ENCODE measurements around the gene R3HDM4. TPM values are rescaled to one million over a fixed set of nuclear protein-coding genes. Genes with fewer than 3 reads are reported as not detected.

The R3HDM4 gene
- total RNA-seq, 1 donor from 2014 or later, result 53.6 TPM

DNA sequence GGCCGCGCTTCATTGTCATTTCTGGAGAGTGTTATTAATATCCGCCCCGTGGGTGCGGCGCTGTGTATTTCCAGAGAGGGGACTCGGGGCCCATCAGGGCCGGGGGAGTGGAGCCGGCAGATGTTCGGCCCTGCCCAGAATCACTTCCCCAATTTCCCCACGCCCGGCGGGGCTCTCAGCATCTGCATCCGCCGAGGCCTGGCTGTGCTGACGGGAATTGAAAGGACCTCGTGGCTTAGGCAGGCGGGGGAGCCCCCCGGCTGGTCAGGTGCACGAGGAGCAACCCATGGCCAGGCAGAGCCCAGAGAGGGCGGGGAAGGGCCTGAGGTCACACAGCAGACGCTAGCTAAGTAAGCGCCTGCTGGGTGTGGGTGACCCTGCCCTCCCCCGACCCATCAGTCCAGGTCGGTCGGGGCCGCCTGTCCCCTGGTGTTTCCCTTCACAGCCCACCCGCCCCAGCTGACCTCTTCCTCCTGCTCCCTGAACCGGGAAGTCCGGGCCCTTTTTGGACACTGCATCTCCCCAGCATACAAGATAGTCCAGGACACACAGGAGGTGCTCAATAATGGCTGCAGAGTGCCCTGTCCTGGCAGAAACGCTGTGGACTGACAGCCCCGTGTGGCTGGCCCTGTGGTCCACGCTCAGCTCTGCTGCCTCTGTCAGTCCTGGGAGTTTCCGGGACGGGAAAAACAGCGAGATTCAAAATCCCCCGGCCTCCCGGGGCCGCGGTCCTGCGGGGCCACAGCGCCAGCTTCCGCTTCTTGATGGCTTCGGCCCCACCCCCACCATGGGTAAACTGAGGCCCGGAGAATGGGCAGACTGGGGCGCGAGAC is 34.9 kb upstream of the R3HDM4 start:
- DNase-seq (ENCODE audit: low read depth), result no peak

DNA sequence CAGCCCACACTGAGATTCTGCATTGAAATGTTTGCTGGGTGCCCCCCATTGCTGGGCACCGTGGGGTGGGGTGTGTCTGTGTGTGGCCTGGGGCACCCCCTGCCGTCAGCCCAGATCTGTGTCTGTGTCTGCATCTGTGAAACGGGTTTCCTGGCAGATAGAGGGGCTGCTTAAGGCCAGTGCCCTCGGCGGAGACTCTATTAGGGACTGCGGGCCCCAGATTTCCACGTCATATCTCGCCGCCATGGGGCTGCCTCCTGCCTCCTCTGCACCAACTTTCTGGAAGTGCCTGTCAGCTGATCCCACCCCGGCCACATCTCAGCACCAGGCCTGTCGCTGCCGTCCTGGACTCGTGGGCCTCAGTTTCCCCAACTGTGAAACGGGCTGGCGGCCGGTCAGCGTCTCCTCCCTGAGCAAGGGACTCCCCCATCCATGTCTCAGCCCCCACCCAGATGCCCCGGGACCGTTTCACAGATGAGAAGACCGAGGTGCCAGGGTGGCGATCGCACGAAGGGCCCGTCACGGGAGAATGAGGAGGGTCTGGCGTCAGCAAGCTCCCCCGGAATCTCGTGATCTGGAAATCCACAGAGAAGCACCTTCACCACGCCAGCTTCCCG is 34.2 kb upstream of the R3HDM4 start:
- DNase-seq (ENCODE audit: low read depth), result no peak

DNA sequence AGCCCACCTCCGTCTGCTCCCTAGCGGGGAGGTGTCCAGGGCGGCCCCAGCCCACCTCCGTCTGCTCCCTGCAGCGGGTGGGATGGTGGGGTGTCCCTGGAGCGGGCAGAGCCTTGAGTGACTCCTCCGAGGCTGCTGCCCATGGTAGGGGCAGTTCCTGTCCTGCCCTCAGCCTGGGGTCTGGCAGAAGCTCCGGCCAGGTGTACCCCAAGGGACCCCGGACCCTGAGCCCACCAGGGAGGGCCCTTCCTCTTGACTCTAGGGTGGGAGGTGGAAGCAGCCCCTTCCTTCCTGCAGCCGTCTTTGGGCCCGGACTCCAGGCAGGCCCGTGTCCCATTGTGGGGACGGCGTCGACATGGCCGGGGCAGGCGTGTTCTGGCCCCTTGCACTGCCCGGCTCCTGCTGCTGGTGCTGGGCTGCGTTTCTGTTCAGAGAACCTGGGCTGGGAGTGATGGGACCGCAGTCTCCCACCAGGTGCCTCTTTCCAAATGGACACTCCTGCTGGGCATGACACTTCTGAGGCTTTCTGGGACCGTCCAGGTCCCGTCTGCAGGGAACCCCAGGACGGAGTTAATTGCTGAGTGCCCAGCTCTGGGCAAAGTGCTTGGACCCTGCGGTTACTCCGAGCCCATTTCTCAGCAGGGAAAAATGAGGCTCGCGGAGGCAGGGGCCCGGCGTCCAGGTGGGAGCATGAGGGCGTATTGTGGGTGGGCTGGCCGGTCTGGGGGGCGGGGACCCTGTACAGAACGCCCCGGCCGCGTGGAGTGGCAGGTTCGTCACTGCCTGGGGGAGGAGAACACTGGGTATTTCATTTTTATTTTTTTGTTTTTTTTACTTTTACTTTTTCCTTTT is 32.6 kb upstream of the R3HDM4 start:
- DNase-seq (ENCODE audit: low read depth), result no peak

DNA sequence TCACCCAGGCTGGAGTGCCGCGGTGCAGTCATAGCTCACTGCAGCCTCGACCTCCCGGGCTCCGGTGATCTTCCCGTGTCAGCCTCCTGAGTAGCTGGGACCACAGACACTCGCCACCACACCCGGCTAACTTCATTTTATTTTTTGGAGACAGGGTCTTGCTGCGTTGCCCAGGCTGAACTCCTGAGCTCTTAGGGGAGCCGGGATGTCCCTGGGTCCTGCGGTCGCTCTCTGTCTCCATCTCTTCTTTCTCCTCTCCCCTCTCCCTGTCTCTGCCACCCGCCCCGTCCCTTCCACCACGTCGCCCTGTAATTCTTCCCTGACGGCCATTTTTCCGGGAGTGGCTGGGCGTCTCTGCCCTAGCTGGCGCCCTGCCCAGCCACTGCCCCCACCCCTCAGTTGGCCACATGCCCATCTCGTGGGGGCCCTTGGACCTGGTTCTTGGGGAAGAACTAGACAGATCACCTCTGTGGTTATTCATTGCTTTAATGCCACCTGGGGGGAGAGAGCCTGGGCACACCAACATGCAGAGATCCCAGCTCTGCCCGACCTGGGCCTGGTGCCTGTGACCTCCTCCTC is 31.7 kb upstream of the R3HDM4 start:
- no peak for DNase-seq (ENCODE audit: low read depth)

DNA sequence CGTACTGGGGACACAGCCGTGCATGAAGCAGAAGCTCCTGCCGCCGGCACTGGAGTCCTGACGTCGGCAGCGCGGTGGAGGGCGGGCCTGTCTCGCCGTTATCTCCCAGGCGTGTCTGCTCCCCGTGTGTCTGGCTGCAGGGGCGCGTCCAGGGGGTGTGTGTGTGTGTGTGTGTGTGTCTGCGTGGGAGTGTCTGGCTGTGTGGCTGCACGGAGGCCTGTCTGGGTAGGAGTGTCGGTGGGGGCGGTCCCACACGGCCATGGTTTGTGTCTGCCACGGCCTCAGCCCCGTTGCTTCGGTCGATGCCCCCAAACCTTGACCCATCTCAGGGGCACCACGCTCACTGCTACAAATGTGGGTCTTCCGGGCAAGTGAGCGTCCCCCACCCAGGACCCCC is 31.1 kb upstream of the R3HDM4 start:
- no peak for DNase-seq (ENCODE audit: low read depth)

DNA sequence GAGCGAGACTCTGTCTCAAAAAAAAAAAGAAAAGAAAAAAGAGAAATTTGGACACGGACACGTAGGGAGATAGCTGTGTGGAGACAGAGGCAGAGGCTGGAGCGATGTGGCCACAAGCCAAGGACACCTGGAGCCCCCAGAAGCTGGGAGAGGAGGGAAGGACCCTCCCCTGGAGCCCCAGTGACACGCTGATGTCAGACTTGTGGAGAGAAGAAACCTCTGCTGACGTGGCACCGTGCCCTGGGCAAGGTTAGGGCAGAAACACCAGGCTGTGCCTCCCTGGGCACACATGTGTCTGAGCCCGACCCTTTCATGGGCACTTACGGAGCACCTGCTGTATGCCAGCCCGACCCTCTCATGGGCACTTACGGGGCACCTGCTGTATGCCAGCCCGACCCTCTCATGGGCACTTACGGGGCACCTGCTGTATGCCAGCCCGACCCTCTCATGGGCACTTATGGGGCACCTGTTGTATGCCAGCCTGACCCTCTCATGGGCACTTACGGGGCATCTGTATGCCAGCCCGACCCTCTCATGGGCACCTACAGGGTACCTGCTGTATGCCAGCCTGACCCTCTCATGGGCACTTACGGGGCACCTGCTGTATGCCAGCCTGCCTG is 30.6 kb upstream of the R3HDM4 start:
- DNase-seq (ENCODE audit: low read depth), result no peak

DNA sequence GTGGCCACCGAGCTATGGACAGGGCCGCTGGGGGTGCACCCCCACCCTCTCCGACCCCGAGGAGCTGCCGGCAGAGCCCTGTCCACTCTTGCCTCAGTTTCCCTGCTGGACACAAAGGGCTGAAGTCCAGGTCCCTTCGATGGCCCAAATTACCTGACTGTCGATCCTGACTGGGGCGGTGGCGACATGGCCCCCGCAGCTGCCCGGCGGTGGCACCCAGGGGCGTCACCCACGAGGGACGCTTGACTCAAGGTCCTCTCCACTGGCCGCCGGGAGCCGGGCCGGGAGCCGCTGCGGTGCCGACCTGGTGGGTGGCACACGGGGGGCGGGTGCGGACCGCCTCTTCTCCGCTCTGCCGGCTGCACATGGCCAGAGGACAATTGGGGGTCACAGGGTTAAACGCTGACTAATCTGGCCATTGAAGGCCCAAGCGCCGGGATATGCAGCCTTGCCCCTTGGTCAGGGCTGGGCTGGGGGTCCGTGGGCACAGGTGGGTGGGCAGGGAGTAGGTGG is 29.2 kb upstream of the R3HDM4 start:
- no peak for DNase-seq (ENCODE audit: low read depth)

DNA sequence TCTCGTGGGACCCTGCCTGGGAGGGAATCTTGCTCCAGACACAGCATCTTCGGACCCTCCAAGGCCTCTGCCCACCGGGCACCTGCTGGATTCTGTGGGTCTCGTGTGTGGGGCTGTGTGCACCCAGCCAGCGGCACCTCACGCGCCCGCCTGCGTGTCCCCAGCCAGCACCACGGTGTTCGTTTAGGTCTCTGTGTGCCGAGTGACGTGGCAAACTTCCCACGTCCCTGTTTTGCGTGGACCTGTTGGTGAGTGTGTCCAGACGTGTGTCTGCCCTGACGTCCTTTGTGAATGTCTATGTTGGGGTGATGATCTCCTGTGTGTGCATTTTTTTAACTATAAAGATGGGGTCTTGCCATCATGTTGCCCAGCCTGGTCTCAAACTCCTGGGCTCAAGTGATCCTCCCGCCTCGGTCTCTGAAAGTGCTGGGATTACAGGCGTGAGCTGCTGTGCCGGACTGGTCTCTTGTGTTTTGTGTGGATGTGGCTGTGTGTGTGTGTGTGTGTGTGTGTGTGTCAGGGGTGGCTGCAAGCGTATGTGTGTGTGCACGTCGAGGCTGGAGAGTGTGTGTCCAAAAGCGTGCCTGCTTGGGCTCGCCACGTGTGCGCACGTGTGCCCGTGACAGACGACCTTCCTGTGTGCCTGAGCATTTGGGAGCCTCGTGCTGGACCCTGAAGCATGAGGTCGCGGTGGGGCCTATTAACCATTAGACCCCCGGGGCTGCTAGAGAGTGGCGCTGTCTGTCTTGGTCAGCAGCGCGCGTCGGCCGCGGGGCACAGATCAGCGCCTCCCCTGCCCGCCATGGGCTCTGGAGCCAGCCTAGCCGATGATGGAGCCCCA is 28.5 kb upstream of the R3HDM4 start:
- DNase-seq (ENCODE audit: low read depth), result no peak

DNA sequence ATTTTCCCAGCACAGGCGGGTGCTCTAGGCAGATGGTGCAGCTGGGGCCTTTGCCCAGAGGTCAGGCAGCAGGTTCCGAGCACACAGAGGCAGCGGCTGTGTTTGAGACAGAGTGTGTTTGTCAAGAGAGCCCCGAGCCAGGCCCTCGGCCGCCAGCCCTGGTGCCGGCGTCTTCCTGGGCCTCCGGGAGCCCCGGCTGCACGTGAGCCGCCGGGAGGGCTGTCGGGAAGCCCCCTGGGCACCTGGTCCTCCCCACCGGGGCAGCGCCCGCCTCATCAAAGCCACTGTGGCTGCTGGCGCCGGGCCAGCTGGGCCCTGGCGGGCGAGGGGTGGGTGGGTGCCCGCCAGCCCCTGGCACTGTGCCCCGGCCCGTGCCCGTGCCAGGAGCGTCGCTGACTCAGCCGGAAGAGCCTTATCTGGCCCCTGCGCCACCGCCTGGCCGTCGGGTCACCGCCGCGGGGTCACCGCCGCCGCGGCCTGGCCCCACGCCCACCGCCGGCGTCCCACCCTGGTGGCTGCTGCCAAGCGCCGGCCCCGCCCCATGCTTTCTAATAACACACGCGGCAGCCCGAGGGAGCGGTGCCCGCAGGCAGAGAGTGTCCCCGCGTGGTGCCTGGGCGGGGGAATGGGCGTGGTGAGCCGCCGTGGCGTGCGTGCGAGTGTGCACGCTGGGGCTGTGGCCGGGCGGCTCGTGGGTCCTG is 27.7 kb upstream of the R3HDM4 start:
- peak; percentile 91 for DNase-seq (ENCODE audit: low read depth)

DNA sequence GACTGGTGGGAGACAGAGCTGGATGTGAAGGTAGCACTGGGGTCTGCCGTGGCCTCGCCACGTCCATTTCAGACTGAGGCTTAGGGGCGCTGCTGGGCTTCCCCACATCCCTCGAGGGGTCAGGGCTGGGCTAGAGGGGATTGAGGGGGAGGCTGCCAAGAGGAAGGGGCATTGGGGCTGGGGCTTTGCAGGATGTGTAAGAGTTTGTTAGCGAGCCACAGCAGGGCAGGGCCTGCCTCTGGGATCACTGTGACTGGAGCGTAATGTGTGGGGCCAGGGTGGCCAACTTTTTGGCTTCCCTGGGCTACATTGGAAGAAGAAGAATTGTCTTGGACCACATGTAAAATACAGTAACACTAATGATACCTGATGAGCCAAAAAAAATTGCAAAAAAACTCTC is 26.9 kb upstream of the R3HDM4 start:
- DNase-seq (ENCODE audit: low read depth), result no peak

DNA sequence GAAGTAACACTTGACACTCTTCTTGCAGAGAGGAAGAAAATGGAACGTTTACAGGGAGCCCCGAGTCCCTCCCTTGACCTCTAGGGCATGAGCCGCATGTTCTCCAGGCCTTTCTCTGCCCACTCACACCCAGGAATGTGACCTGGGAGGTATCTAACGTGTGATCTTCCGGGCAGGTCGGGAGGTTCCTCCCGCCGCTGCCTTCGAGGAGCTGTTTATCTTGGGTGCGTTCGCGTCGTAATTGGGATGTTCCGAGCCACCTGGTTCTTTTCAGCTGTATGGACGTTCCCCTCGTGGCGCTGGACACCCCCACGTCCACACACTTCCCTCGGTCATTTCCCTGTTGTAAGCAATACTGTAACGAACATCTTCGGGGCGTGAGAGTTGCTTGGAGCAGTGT is 26.4 kb upstream of the R3HDM4 start:
- DNase-seq (ENCODE audit: low read depth), result no peak

DNA sequence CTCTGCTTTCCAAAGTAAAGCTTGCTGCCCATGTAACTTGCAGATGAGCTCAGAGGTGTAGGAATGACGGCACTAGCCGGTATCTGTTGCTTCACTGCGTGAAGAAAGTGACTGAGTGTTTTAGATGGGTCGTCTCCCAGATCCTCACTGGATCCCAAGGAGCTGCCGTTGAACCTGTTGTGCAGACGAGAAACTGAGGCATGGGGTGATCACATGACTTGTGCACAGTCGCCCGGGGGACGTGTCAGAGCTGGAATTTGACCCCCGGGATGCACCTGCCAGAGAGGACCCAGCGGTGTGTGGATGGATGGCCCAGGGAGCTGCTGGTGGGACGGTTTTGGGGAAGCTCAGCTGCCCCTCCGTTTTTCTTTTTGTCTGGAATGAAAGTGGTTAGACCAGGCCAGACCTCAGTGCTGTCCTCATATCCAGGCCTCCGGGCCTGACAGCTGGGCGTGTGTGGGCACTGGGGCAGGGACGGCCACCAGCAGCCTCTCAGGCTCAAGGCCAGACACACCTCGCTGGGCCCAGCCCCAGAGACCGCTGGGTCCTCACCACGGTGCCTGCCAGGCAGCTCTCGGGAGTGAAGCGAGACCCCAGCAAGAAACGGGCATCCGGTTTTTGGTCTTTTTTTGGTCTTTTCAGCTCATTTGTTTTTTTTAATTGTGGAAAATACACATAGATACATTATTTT is 25.4 kb upstream of the R3HDM4 start:
- DNase-seq (ENCODE audit: low read depth), result peak; percentile 54

DNA sequence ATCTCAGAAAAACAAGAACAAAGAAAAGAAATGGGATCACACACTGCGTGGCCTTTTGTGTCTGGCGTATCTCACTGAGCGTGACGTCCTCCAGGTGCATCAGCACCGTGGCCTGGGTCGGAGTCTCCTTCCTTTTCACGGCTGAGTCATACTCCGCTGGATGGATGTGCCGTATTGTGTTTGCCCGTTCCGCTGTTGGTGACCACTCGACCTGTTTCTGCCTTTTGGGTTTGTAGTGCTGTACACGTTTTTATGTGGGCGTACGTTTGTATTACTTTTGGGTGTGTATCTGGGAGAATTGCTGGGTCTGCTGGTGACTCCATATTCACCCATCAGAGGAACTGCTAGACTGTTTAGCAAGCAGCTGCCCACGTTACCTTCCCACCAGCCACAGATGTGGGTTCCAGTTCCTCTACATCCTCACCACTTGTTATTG is 24.3 kb upstream of the R3HDM4 start:
- no peak for DNase-seq (ENCODE audit: low read depth)

DNA sequence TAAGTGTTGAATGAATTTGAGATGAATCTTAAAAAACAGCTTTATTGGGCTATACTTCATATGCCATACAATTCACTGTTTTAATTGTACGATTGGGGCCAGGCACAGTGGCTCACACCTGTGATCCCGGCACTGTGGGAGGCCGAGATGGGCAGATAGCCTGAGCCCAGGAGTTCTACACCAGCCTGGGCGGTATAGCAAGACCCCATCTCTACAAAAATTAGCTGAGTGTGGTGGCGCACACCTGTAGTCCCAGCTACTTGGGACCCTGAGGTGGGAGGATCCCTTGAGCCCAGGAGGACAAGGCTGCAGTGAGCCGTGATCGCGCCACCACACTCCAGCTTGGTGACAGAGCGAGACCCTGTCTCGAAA is 23.1 kb upstream of the R3HDM4 start:
- no peak for DNase-seq (ENCODE audit: low read depth)

DNA sequence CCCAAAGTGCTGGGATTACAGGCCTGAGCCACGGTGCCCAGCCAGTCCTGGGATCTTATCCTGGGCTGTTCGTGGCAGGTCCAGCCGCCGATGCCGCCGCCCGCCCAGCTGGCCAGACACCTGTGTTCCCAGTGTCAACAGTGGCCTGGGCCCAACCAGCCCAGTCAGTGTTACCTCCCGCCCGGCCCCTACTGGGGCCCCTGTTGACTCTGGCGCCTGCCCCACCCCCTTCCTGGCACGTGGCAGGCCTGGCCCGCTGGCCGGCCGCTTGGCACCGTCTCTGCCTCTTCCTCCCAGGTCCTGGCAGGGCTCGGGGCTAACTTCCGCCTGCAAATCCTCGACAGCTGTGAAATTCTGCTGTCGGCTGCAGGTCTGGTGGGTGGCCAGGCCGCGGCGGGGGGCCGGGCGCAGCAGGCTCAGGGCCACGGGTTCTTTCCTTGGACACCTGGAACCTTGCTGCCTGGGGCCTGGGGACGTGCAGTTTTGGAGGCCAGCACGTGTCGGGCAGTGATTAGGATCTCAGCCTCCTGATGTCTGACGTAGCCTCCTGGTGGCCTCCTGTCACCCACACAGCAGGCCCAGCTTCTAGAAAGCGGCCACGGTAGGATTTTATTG is 22.0 kb upstream of the R3HDM4 start:
- DNase-seq (ENCODE audit: low read depth), result peak; percentile 73

DNA sequence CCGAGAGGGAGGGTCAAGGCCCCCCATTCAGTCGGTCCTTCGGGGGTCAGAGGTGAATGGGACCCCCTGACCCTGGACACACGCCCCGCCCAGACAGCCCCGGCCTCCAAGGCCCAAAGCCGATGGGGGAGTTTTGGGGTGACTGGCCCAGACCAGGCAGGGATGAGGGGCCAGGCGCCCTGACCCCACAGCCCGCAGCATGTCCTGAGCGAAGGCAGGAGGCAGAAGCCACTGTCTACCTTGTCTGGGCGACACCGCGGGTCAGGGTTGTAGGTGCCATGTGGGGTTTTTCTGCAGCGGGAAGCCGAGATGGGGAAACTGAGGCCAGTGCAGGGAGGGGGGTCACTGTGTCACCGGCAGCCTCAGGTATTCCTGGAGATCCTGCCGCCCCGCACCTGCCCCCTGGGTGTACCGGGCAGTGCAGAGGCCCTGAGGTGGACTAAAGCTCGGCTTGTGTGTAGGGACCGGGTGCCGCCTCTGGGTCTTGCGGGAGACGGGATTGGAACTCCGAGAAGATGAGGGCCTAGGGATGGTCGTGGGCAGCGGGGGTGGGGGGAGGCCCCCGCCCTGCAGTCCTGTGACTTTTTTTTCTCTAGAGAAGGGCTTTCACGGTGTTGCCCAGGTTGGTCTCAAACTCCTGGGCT is 21.3 kb upstream of the R3HDM4 start:
- no peak for DNase-seq (ENCODE audit: low read depth)

DNA sequence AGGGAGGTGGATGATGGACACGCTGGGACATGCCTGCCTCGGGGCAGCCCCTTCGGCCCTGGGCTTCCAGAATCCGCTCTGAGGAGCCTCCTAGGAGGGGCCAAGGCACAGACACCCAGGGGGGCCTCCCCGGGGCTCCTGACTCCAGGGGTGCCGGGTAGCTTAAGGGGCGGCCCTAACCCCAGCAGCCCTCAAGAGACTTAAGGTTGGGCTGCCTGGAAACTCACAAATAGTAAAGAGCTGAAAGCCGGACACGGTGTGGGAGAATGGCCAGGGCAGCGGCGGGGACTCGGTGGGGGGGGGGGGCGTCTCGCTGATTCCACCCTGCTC is 20.5 kb upstream of the R3HDM4 start:
- DNase-seq (ENCODE audit: low read depth), result no peak
